Endothelial cell of umbilical vein (primary cell): ENCODE measurements around the gene ADAMTS6. TPM values are rescaled to one million over a fixed set of nuclear protein-coding genes. Genes with fewer than 3 reads are reported as not detected.

Experiments used
- BruUV-seq: library from RNA; stranded (reverse); fragments of 400-500 nt; replicated peaks from 2 replicates; lab custom pipeline; 2021; lab: Mats Ljungman, UMichigan
- CTCF ChIA-PET: fragments of 300-600, 350-600 bp; sonication (Branson Sonifier 250); formaldehyde crosslinking; loops from one replicate; lab custom pipeline; 2021; ENCODE audit warnings: antibody characterized with exemption, inconsistent platforms; lab: Charles Lee
- POLR2A ChIA-PET: fragments of 300-600, 350-600 bp; sonication (Branson Sonifier 250); formaldehyde crosslinking; loops from one replicate; lab custom pipeline; 2021; ENCODE audit warnings: antibody characterized with exemption, inconsistent platforms; lab: Charles Lee
- DNase-seq: peaks from one replicate; pipeline ENCODE4 v3.0.0-alpha.2; 2011; ENCODE audit warnings: low read depth, low spot score
- FAIRE-seq: peaks from 2 replicates; lab custom pipeline; 2011; peaks lifted over from hg19 to GRCh38; lab: Jason Lieb, UNC
- H2AFZ ChIP-seq: 2 replicates; pipeline ENCODE4 v1.6.0; 2012; ENCODE audit warnings: low read depth, low read length, control low read depth, inconsistent platforms
- H3K27ac ChIP-seq: 2 replicates; pipeline ENCODE4 v1.5.1; 2011; ENCODE audit warnings: low read depth, mild to moderate bottlenecking, control low read depth, low read length, moderate library complexity; ENCODE audit not compliant: insufficient read depth
- H3K27me3 ChIP-seq, 2 experiments: 2 replicates each; pipeline versions ENCODE4 v1.6.0 to v1.6.1; 2011; ENCODE audit warnings: low read length in 2 of 2, mixed read lengths in 1 of 2; ENCODE audit not compliant: control insufficient read depth in 2 of 2, insufficient read depth in 2 of 2
- H3K36me3 ChIP-seq, 2 experiments: 2 replicates in 1 of 2; 3 replicates in 1 of 2; pipeline ENCODE4 v1.5.1; 2011; ENCODE audit warnings: low read length in 2 of 2, mild to moderate bottlenecking in 1 of 2, moderate library complexity in 1 of 2; ENCODE audit not compliant: control insufficient read depth in 2 of 2, insufficient read depth in 2 of 2; ENCODE audit errors: extremely low read depth in 1 of 2
- H3K4me1 ChIP-seq: 3 replicates; pipeline ENCODE4 v1.5.1; 2011; ENCODE audit warnings: mild to moderate bottlenecking, low read length; ENCODE audit not compliant: control insufficient read depth, insufficient read depth; ENCODE audit errors: extremely low read depth
- H3K4me2 ChIP-seq: 2 replicates; pipeline ENCODE4 v1.6.1; 2011; ENCODE audit warnings: low read length, control low read depth, mixed read lengths; ENCODE audit not compliant: insufficient read depth
- H3K4me3 ChIP-seq, 3 experiments: fragments of 200-600 bp in 1 of 3; sonication (generic), shearing (Covaris generic) in 1 of 3; replicated peaks in 1 of 3; 2 replicates each; pipeline ENCODE4 v1.5.1; 2011 to 2016; ENCODE audit warnings: control low read depth in 3 of 3, low read length in 3 of 3, mild to moderate bottlenecking in 2 of 3, inconsistent platforms in 1 of 3, low read depth in 1 of 3, moderate library complexity in 1 of 3; ENCODE audit not compliant: insufficient read depth in 1 of 3
- H3K79me2 ChIP-seq: 2 replicates; pipeline ENCODE4 v1.6.0; 2012; ENCODE audit warnings: low read length, inconsistent platforms; ENCODE audit not compliant: control insufficient read depth, insufficient read depth
- H3K9ac ChIP-seq: replicated peaks from 2 replicates; pipeline ENCODE3; 2011; ENCODE audit warnings: low read length, control low read depth; ENCODE audit not compliant: insufficient read depth; ENCODE audit errors: extremely low read depth
- H3K9me1 ChIP-seq: replicated peaks from 3 replicates; pipeline ENCODE4 v1.6.0; 2011; ENCODE audit warnings: mild to moderate bottlenecking, low read length; ENCODE audit not compliant: control insufficient read depth, insufficient read depth; ENCODE audit errors: extremely low read depth
- H3K9me3 ChIP-seq: replicated peaks from 2 replicates; pipeline ENCODE4 v1.5.1; 2012; ENCODE audit warnings: low read length, inconsistent platforms; ENCODE audit not compliant: control insufficient read depth, insufficient read depth
- H4K20me1 ChIP-seq: replicated peaks from 2 replicates; pipeline ENCODE3; 2011; ENCODE audit warnings: mild to moderate bottlenecking, low read length; ENCODE audit not compliant: control insufficient read depth, insufficient read depth; ENCODE audit errors: extremely low read depth
- EZH2 ChIP-seq: IDR thresholded peaks from 2 replicates; pipeline ENCODE4 v1.6.1; 2012; ENCODE audit warnings: borderline replicate concordance, low read depth, mild to moderate bottlenecking, moderate library complexity, low read length, inconsistent platforms; ENCODE audit not compliant: severe bottlenecking
- FOS ChIP-seq: IDR thresholded peaks from 2 replicates; pipeline ENCODE4 v1.6.1; 2011; ENCODE audit warnings: mild to moderate bottlenecking, low read length, moderate library complexity, borderline replicate concordance; ENCODE audit not compliant: insufficient read depth
- GATA2 ChIP-seq: IDR thresholded peaks from 2 replicates; pipeline ENCODE4 v1.7.0; 2011; ENCODE audit warnings: low read depth, mild to moderate bottlenecking, moderate library complexity, mixed read lengths, low read length; ENCODE audit not compliant: insufficient read length, insufficient read depth
- JUN ChIP-seq: IDR thresholded peaks from 2 replicates; pipeline ENCODE4 v1.6.1; 2011; ENCODE audit warnings: borderline replicate concordance, low read depth; ENCODE audit not compliant: insufficient read length, insufficient read depth
- MYC ChIP-seq: IDR thresholded peaks from one replicate; pipeline ENCODE4 v1.6.1; 2011; ENCODE audit warnings: mild to moderate bottlenecking, low read depth, low read length
- POLR2A ChIP-seq: IDR thresholded peaks from 2 replicates; pipeline ENCODE4 v1.6.1; 2012; ENCODE audit warnings: low read depth, mild to moderate bottlenecking, control low read depth, low read length
- POLR2AphosphoS5 ChIP-seq: IDR thresholded peaks from 2 replicates; pipeline ENCODE4 v1.6.1; 2012; ENCODE audit warnings: low read depth, mild to moderate bottlenecking, control low read depth, low read length, moderate library complexity; ENCODE audit not compliant: insufficient read depth
- dilution Hi-C: fragments of 300-500 bp; cut with MboI; formaldehyde crosslinking; loops from one replicate; pipeline ENCODE4 v1.15.0; 2019; ENCODE audit warnings: low sequenced_read_pairs; ENCODE audit not compliant: extremely low pct_ligation_motif_present
- intact Hi-C: fragments of 100-400 bp; cut with micrococcal nuclease; formaldehyde crosslinking; loops from one replicate; pipeline ENCODE4 v1.10.0; 2022
- polyA plus RNA-seq, 4 experiments: library from polyadenylated mRNA; depleted of rRNA in 3 of 4; stranded (reverse) in 3 of 4; unstranded in 1 of 4; fragments of >200 nt; gene quantifications; 2 replicates each; pipeline versions ENCODE4 v1.2.1 to v1.2.3, GENCODE V29; 2011 to 2012; ENCODE audit warnings: missing spikeins in 1 of 4
- total RNA-seq: library from RNA; stranded (reverse); gene quantifications from 2 replicates; pipeline ENCODE4 v1.2.3, GENCODE V29; 2021
- TF ChIP-seq, protein P1 (sequence below), 2 donors: IDR thresholded peaks; 1 replicate in 1 of 2; 2 replicates in 1 of 2; pipeline ENCODE4 v1.5.1; 2011; ENCODE audit warnings: low read length in 2 of 2, mild to moderate bottlenecking in 2 of 2, moderate library complexity in 2 of 2, control low read depth in 1 of 2, inconsistent platforms in 1 of 2, low read depth in 1 of 2; ENCODE audit not compliant: insufficient read depth in 1 of 2; ENCODE audit errors: extremely low read depth in 1 of 2
- TF ChIP-seq, protein P2 (sequence below): IDR thresholded peaks from 2 replicates; pipeline ENCODE4 v1.6.1; 2011; ENCODE audit not compliant: insufficient read depth, insufficient read length

Gene ADAMTS6
- total and polyA plus RNA-seq, 2 donors (not counting 3 experiments of a cell fraction or from before 2014, with no cell fraction given), result 20.4 to 43.4 TPM

DNA sequence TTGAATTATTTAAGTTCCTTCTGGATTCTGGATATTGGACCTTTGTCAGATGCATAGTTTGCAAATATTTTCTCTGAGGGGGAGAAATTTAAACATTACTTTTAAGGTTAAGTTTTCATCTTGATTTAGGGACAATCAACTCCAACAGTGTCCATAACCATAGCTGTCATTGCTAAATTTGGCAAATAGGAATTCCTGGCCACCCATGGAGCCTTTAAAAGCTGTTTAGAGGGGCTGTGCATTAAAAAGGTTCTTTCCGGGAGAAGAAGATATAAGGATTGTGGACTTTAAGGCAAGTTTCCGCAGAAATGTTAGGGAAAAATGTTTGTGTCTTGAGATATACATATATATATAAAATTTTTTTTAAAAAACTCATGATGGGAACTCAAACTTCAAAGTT is 339.7 kb downstream of the ADAMTS6 start:
- Histone ChIP-seq H3K27me3 (no peaks in the 10 kb centered on the region), H3K4me1 (peaks cover 46% of the 10 kb centered on the region), H3K9ac (no peak overlapping the region), H3K27ac (peak overlapping the region; percentile 31), H3K4me2 (peak overlapping the region; percentile 87), H3K9me1 (no peaks in the 10 kb centered on the region), H2AFZ (no peak overlapping the region), H3K9me3 (no peaks in the 10 kb centered on the region), H3K36me3 (no peaks in the 10 kb centered on the region), H3K79me2 (no peaks in the 10 kb centered on the region), H4K20me1 (no peaks in the 10 kb centered on the region), H3K4me3 (no peak overlapping the region)
- FAIRE-seq, result no peak
- DNase-seq, result no peak
- CTCF ChIA-PET, result interaction anchor here (0.8 to 1.0 kb wide), 2 partner anchors 338 to 342 kb away, joined by 3 read pairs; no protein-coding TSS in a partner anchor
- TF ChIP-seq, protein P1, sequence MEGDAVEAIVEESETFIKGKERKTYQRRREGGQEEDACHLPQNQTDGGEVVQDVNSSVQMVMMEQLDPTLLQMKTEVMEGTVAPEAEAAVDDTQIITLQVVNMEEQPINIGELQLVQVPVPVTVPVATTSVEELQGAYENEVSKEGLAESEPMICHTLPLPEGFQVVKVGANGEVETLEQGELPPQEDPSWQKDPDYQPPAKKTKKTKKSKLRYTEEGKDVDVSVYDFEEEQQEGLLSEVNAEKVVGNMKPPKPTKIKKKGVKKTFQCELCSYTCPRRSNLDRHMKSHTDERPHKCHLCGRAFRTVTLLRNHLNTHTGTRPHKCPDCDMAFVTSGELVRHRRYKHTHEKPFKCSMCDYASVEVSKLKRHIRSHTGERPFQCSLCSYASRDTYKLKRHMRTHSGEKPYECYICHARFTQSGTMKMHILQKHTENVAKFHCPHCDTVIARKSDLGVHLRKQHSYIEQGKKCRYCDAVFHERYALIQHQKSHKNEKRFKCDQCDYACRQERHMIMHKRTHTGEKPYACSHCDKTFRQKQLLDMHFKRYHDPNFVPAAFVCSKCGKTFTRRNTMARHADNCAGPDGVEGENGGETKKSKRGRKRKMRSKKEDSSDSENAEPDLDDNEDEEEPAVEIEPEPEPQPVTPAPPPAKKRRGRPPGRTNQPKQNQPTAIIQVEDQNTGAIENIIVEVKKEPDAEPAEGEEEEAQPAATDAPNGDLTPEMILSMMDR (IDR thresholded peaks at IDR 0.05; ENCODE audit: extremely low read depth in 1 of 2, insufficient read depth in 1 of 2, low read depth in 1 of 2, low read length in 2 of 2), result no peak
- TF ChIP-seq EZH2, result no peak
- TF ChIP-seq, protein P2, sequence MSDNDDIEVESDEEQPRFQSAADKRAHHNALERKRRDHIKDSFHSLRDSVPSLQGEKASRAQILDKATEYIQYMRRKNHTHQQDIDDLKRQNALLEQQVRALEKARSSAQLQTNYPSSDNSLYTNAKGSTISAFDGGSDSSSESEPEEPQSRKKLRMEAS, result no peak
- TF ChIP-seq GATA2, result no peak
- TF ChIP-seq POLR2AphosphoS5, result no peak
- no peak for TF ChIP-seq POLR2A
- no peak for TF ChIP-seq FOS
- no peak for TF ChIP-seq MYC
- TF ChIP-seq JUN, result no peak
- POLR2A ChIA-PET, result no interaction called here
- dilution Hi-C loops, result no loop called here
- intact Hi-C loops, result loop anchor here (2.0 kb wide), 2 partner anchors 41 to 67 kb away; no protein-coding TSS in a partner anchor
- no TSS peak for BruUV-seq
